ENCODE data around the gene NSMCE1.
"Not testable (repeated sequence)": the region's sequence is repeated elsewhere in the genome, so short reads cannot be mapped to it uniquely, and the experiment has no call there.

The NSMCE1 gene

GRCh38 chr16:27269300-27270150 lies 953 bp upstream of the NSMCE1 start:
- DNase-seq, result no peak

- DNase-seq, result no peak
These were observed 1.4 kb downstream of the NSMCE1 start for GRCh38 chr16:27267037-27267677.

- DNase-seq, result no peak
These were observed 2.6 kb downstream of the NSMCE1 start for GRCh38 chr16:27265982-27266381.

DNA sequence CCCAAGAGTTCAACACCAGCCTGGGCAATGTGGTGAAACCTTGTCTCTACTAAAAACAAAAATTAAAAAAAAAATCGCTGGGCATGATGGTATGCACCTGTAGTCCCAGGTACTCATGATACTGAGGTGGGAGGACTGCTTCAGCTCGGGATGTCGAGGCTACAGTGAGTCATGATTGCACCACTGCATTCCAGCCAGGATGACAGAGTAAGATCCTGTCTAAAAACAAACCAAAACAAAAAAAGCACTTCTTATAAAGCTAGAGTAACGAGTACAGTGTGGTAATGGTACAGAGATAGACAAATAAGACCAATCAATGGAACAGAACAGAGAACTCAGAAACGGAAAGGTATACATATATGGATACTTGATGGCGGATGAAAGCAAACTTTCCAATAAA lies 4.4 kb downstream of the NSMCE1 start:
- peak; percentile 56 for DNase-seq

GRCh38 chr16:27262904-27263423 lies 5.6 kb downstream of the NSMCE1 start:
- DNase-seq, result not testable (repeated sequence)

DNA sequence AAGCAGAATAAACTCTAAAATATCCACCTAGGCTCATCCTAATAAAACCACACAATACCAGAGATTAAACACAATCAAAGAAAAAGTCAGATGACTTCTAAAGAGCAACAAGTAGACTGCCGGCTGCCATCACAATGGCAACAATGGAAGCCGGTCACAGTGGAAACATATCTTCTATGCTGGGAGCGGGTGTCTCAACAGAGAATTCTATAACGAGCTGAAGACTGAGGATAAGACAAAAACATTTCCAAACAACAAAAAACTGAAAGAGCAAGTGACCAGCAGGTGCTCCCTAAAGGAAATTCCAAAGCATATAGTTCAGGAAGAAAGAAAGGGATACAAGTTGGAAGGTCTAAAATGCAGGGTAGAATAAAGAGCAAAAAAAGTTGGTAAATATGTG lies 8.9 kb downstream of the NSMCE1 start:
- DNase-seq, result no peak

DNA sequence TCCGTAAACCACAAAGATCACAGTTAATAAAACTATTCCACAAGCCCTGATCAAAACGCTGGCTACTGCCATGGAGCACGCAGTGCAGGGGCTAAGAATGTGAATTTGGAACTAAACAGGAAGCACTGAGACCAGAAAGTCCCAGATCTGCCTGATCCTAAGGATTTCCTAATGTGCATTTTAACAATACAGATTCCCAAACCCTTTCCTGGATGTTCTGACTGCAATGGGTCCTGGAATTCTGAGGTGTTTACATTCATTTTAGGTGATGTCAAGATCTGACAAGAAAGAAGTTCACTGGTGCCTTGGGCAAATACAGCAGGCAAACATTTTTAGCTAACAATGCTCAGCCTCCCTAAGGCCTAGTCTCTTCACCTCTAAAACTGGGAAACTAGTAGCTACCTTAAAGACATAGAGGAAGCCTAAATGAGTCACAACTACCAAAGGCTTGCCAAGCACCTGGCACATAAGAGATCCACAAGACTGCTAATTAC lies 10.3 kb downstream of the NSMCE1 start:
- no peak for DNase-seq

DNA sequence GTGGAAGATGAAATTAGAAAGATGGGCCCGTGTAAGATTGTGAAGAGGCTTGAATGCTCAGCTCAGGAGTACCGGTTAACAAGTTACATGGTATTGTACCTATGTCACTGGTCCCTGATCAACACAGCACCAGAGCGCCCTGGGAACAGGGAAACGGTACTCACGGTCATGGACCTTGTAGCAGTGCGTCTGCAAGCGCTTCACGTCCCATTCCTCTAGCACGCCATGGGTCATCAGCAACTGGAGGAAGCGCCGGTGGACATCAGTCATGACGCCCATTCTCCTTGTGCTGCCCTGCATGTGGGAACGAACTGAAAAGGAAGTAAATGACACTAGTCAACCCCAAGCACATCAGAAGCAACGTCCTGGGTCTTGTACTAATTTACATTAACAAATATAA lies 11.3 kb downstream of the NSMCE1 start:
- no peak for DNase-seq

DNA sequence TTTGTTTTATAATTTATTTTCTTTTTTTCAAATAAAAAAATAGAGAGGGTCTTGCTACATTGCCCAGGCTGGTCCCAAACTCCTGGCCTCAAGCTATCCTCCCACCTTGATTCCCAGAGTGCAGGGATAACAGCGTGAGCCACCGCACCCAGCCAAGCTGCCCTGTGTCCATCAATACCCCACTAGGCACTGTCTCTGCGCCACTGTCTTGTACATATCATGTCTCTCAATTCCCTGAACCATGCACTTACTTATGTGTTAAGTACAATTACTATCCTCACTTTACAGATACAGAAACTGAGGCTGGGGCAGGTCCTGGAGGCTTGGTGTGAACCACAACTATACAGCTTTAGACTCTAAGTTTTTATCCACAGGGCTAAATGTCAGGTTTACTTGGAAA lies 11.7 kb downstream of the NSMCE1 start:
- no peak for DNase-seq

DNA sequence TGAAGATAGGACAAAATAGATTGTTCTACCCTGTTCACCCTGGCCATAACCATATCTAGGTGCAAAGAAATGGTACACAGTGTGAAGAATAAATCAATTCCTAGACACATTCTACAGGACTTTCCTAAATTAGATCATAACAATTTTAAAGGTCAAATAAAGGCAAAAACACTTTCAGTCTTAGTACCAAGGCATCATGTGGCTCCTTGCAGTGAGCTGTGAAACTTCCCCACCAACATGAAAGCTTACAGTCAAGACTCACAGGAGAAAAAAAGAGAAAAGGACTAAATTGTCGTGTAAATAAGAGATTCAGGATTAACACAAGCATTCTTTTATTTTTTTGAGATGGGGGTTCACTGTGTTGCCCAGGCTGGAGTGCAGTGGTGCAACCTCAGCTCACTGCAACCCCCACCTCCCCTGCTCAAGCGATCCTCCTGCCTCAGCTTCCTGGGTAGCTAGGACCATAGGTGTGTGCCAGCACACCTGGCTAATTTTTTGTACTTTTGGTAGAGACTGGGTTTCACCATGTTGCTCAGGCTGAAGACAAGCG lies 14.2 kb downstream of the NSMCE1 start:
- no peak for DNase-seq

- peak; percentile 80 for DNase-seq
These were observed 15.0 kb downstream of the NSMCE1 start for GRCh38 chr16:27253526-27253930.

- DNase-seq, result no peak
These were observed 16.4 kb downstream of the NSMCE1 start for GRCh38 chr16:27252206-27252585.

DNA sequence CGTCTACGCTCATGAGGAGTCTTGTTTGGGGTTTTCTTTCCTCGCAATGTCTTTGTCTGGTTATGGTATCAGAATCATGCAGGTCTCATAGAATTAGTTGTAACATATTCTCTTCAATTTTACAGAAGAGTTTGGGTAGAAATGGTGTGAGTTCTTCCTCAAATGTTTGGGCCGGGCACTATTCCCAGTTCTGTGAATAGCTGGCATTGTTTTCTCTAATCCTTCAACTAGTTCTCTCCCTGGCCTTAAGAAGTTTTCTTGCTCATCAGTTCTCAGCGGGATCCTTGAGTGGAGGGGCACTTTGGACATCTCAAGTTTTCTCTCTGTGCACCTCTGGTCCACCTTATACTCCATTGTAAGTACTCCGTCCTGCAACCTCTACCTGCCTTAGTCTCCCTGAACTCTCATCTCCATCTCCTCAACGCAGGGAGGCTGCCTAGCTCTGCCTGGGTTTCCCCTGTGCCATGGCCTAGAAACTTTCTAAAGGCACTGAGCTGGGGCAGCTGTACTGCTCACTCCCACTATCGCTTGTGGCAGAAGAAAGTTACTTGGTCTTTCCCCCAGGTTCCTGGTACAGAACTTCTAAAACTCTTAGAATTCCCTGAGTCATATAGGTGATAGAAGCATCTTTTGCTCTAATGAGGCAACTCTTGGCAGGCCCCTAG lies 16.9 kb downstream of the NSMCE1 start:
- no peak for DNase-seq

DNA sequence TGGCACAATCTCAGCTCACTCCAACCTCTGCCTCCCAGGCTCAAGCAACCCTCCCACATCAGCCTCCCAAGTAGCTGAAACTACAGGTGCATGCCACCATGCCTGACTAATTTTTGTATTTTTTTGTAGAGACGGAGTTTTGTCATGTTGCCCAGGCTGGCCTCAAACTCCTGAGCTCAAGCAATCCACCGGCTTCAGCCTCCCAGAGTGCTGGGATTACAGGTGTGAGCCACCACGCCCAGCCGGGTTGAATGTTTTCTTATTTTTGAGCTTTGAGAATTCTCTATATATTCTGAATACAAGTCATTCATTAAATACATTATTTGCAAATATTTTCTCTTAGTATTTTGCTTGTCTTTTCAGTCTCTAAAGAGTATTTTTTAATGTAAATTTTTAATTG lies 19.7 kb downstream of the NSMCE1 start:
- not testable (repeated sequence) for DNase-seq

- DNase-seq, result no peak
These were observed 20.5 kb downstream of the NSMCE1 start for GRCh38 chr16:27248036-27248435.

- not testable (repeated sequence) for DNase-seq
These were observed 21.5 kb downstream of the NSMCE1 start for GRCh38 chr16:27247076-27247475.

- no peak for DNase-seq
These were observed 22.1 kb downstream of the NSMCE1 start for GRCh38 chr16:27246439-27246838.

- DNase-seq, result peak; percentile 72
These were observed 23.0 kb downstream of the NSMCE1 start for GRCh38 chr16:27245276-27246172.

DNA sequence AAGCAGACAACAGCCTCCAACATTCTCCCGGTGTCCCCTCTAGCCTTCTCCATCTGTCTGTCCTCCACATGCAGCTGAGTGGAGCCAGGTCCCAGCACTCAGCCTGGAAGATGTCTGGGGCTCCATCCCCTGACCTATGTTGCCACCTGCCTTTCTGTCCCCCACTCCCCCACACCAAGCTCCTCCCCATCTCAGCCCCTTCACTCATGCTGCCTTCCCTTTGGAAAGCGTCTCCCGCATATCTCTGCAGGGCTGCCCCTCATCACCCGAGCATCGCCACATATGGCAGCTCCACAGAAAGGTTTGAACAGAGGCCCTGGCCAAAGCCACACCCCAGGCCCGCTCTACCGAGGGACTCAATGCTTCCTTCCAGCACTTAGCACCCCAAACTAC lies 24.2 kb downstream of the NSMCE1 start:
- no peak for DNase-seq

- DNase-seq, result no peak
These were observed 24.7 kb downstream of the NSMCE1 start for GRCh38 chr16:27243725-27244362.

DNA sequence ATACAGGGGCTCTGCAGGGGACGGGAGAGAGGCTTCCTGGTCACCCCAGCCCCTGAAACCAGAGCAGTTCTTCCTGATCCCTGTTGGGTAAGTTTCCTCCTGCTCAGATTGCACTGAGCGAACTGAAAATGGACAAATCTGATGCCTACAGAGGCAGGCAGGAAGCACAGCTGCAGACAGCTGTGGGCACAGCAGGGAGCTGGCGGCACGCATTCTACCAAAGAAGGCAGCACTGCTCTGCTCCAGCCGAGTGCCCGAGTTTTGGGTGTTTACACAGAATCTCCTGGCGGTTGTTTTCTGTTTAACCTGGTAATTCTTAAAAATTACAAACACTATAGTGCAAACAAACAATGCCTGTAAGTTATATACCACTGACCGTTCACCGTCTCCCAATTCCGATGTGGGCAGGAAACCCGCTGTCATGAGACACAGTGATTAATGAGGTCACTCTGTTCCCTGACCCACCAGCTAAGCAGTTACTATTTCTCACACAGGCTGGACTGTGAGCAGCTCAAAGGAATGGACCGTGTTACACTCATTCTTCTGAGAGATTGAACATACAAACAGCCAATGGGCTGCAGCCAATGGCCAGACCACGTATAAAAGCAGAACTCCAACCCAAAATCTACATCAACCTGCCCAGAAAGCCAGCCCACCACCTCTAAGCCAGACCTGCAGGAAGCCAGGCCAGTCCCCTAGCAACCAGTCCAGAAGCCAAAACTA lies 25.5 kb downstream of the NSMCE1 start:
- peak; percentile 79 for DNase-seq

All from fibroblast of skin of scalp (primary cell).